Measurements from ENCODE around the gene SLC41A1. TPM values are rescaled to one million over a fixed set of nuclear protein-coding genes. Genes with fewer than 3 reads are reported as not detected.

The SLC41A1 gene
- total and polyA plus RNA-seq, 2 experiments from 2014 or later, result 11.8 to 30.0 TPM

DNA sequence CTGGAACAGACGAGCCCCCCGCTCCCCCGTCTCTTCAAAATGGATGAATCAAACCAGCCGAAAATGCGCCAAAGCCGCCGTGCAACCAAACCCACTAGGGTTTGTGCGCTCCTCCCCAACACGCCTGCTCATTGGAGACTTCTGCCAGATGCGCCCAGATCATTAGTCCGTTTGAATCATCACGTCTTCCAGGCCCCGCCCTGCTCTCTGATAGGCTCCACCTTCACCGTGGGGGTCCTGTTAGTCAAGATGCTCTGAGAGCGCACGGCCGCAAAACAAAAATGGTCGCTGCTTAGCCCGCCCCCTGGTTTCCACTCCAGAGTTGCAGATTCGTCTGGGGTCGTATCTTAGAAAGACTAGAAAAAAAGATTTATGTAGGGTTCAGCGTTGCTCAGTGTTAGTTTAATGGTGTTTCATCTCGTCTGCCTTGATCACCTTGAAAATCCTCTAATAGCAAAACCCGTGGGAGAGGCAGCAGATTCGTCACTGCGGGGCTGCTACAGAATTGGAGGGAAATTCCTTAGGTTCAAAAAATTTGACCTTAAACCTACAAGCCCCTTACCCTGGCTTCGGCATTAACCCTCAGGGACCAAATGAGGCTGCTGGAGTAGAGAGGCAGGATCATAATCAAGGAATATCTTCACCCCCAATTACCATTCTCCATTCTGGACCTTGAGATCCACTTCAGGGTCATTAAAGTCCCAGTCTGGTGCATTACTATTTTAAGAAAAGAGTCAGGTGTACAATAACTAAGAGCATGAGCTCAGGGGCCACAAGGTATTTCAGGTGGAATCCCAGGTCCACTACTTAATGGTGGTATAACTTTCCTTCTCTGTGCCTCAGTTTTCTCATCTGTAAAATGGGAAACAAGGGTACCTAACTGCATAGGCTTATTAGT lies 62.6 kb downstream of the SLC41A1 start, which contains the start of gene NUCKS1:
TSS of gene NUCKS1 (minus strand) at position 45 of the 898 bp plus-strand sequence. CDS start 209 bp downstream, outside the sequence.
- Histone ChIP-seq H4K20me1 (replicated peaks; ENCODE audit: insufficient read depth) (peaks cover 28% of the 10 kb centered on the region), H3K27me3 (ENCODE audit: insufficient read depth) (no peaks in the 10 kb centered on the region), H3K9me2 (ENCODE audit: insufficient read depth) (no peaks in the 10 kb centered on the region), H3K4me2 (peak within 1 kb of the TSS; percentile 84), H3K36me3 (ENCODE audit: insufficient read depth) (no peaks in the 10 kb centered on the region), H2AFZ (peak within 1 kb of the TSS; percentile 21; the same call in 1 of the 2 replicates), H3K79me2 (replicated peaks; ENCODE audit: insufficient read depth) (peaks cover 39% of the 10 kb centered on the region), H3K27ac (ENCODE audit: low read depth) (peak within 1 kb of the TSS; percentile 87), H3F3A (replicated peaks; ENCODE audit: low read depth) (no peaks in the 10 kb centered on the region), H3K4me3 (peak within 1 kb of the TSS; percentile 89), H3K4me1 (ENCODE audit: insufficient read depth) (peaks cover 23% of the 10 kb centered on the region)
- Mint-ChIP-seq H3K36me3 (ENCODE audit: low read depth) (peaks cover 30% of the 10 kb centered on the region), H3K4me3 (peak within 1 kb of the TSS; percentile 99), H3K9me3 (no peaks in the 10 kb centered on the region), H3K27me3 (ENCODE audit: insufficient read depth, low read depth, poor library complexity) (peaks cover 8% of the 10 kb centered on the region), H3K4me1 (peaks cover 27% of the 10 kb centered on the region), H3K27ac (peak within 1 kb of the TSS; percentile 100)
- ATAC-seq, result peak; percentile 76
- no peak for TF ChIP-seq EZH2 (IDR thresholded peaks at IDR 0.05; ENCODE audit: low read depth, unreplicated experiment)
- no peak for TF ChIP-seq STAT1 (IDR thresholded peaks at IDR 0.05; ENCODE audit: unreplicated experiment)
- TF ChIP-seq, protein P1, sequence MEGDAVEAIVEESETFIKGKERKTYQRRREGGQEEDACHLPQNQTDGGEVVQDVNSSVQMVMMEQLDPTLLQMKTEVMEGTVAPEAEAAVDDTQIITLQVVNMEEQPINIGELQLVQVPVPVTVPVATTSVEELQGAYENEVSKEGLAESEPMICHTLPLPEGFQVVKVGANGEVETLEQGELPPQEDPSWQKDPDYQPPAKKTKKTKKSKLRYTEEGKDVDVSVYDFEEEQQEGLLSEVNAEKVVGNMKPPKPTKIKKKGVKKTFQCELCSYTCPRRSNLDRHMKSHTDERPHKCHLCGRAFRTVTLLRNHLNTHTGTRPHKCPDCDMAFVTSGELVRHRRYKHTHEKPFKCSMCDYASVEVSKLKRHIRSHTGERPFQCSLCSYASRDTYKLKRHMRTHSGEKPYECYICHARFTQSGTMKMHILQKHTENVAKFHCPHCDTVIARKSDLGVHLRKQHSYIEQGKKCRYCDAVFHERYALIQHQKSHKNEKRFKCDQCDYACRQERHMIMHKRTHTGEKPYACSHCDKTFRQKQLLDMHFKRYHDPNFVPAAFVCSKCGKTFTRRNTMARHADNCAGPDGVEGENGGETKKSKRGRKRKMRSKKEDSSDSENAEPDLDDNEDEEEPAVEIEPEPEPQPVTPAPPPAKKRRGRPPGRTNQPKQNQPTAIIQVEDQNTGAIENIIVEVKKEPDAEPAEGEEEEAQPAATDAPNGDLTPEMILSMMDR (conservative IDR thresholded peaks at IDR 0.05; ENCODE audit: low read depth in 2 of 2), result 0 out of 4 replicates have a peak, but pooled peaks of 1 of the 2 experiments have one; percentile 8
- no peak for TF ChIP-seq EZH2phosphoT487 (IDR thresholded peaks at IDR 0.05; ENCODE audit: unreplicated experiment)
- TF ChIP-seq, protein P2, sequence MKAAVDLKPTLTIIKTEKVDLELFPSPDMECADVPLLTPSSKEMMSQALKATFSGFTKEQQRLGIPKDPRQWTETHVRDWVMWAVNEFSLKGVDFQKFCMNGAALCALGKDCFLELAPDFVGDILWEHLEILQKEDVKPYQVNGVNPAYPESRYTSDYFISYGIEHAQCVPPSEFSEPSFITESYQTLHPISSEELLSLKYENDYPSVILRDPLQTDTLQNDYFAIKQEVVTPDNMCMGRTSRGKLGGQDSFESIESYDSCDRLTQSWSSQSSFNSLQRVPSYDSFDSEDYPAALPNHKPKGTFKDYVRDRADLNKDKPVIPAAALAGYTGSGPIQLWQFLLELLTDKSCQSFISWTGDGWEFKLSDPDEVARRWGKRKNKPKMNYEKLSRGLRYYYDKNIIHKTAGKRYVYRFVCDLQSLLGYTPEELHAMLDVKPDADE (IDR thresholded peaks at IDR 0.05), result no peak
- no peak for TF ChIP-seq ZNF331 (CRISPR knock-in tag; IDR thresholded peaks at IDR 0.05; ENCODE audit: low read depth)
- peak; percentile 86 for TF ChIP-seq CREB1 (CRISPR knock-in tag; IDR thresholded peaks at IDR 0.05; ENCODE audit: low read depth)
- TF ChIP-seq NANOG (IDR thresholded peaks at IDR 0.05; ENCODE audit: borderline replicate concordance), result no peak
- TF ChIP-seq, protein P3, sequence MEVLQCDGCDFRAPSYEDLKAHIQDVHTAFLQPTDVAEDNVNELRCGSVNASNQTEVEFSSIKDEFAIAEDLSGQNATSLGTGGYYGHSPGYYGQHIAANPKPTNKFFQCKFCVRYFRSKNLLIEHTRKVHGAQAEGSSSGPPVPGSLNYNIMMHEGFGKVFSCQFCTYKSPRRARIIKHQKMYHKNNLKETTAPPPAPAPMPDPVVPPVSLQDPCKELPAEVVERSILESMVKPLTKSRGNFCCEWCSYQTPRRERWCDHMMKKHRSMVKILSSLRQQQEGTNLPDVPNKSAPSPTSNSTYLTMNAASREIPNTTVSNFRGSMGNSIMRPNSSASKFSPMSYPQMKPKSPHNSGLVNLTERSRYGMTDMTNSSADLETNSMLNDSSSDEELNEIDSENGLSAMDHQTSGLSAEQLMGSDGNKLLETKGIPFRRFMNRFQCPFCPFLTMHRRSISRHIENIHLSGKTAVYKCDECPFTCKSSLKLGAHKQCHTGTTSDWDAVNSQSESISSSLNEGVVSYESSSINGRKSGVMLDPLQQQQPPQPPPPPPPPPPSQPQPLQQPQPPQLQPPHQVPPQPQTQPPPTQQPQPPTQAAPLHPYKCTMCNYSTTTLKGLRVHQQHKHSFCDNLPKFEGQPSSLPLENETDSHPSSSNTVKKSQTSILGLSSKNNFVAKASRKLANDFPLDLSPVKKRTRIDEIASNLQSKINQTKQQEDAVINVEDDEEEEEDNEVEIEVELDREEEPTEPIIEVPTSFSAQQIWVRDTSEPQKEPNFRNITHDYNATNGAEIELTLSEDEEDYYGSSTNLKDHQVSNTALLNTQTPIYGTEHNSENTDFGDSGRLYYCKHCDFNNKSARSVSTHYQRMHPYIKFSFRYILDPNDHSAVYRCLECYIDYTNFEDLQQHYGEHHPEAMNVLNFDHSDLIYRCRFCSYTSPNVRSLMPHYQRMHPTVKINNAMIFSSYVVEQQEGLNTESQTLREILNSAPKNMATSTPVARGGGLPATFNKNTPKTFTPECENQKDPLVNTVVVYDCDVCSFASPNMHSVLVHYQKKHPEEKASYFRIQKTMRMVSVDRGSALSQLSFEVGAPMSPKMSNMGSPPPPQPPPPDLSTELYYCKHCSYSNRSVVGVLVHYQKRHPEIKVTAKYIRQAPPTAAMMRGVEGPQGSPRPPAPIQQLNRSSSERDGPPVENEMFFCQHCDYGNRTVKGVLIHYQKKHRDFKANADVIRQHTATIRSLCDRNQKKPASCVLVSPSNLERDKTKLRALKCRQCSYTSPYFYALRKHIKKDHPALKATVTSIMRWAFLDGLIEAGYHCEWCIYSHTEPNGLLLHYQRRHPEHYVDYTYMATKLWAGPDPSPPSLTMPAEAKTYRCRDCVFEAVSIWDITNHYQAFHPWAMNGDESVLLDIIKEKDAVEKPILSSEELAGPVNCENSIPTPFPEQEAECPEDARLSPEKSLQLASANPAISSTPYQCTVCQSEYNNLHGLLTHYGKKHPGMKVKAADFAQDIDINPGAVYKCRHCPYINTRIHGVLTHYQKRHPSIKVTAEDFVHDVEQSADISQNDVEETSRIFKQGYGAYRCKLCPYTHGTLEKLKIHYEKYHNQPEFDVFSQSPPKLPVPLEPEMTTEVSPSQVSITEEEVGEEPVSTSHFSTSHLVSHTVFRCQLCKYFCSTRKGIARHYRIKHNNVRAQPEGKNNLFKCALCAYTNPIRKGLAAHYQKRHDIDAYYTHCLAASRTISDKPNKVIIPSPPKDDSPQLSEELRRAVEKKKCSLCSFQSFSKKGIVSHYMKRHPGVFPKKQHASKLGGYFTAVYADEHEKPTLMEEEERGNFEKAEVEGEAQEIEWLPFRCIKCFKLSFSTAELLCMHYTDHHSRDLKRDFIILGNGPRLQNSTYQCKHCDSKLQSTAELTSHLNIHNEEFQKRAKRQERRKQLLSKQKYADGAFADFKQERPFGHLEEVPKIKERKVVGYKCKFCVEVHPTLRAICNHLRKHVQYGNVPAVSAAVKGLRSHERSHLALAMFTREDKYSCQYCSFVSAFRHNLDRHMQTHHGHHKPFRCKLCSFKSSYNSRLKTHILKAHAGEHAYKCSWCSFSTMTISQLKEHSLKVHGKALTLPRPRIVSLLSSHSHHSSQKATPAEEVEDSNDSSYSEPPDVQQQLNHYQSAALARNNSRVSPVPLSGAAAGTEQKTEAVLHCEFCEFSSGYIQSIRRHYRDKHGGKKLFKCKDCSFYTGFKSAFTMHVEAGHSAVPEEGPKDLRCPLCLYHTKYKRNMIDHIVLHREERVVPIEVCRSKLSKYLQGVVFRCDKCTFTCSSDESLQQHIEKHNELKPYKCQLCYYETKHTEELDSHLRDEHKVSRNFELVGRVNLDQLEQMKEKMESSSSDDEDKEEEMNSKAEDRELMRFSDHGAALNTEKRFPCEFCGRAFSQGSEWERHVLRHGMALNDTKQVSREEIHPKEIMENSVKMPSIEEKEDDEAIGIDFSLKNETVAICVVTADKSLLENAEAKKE (CRISPR knock-in tag; IDR thresholded peaks at IDR 0.05), result no peak
- no peak for TF ChIP-seq ZNF114 (CRISPR knock-in tag; IDR thresholded peaks at IDR 0.05)
- TF ChIP-seq POLR2AphosphoS5 (IDR thresholded peaks at IDR 0.05; ENCODE audit: low read depth), result peak; percentile 65
- TF ChIP-seq, protein P4, sequence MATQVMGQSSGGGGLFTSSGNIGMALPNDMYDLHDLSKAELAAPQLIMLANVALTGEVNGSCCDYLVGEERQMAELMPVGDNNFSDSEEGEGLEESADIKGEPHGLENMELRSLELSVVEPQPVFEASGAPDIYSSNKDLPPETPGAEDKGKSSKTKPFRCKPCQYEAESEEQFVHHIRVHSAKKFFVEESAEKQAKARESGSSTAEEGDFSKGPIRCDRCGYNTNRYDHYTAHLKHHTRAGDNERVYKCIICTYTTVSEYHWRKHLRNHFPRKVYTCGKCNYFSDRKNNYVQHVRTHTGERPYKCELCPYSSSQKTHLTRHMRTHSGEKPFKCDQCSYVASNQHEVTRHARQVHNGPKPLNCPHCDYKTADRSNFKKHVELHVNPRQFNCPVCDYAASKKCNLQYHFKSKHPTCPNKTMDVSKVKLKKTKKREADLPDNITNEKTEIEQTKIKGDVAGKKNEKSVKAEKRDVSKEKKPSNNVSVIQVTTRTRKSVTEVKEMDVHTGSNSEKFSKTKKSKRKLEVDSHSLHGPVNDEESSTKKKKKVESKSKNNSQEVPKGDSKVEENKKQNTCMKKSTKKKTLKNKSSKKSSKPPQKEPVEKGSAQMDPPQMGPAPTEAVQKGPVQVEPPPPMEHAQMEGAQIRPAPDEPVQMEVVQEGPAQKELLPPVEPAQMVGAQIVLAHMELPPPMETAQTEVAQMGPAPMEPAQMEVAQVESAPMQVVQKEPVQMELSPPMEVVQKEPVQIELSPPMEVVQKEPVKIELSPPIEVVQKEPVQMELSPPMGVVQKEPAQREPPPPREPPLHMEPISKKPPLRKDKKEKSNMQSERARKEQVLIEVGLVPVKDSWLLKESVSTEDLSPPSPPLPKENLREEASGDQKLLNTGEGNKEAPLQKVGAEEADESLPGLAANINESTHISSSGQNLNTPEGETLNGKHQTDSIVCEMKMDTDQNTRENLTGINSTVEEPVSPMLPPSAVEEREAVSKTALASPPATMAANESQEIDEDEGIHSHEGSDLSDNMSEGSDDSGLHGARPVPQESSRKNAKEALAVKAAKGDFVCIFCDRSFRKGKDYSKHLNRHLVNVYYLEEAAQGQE (IDR thresholded peaks at IDR 0.05; ENCODE audit: unreplicated experiment), result no peak
- TF ChIP-seq JUNB (IDR thresholded peaks at IDR 0.05; ENCODE audit: unreplicated experiment), result no peak
- peak; percentile 99 for DNase-seq (ENCODE audit: low spot score)
